Uterus (tissue), 2 donors: Measurements from ENCODE around the gene PDXP.

ENCODE experiments used
- POLR2A ChIP-seq, 2 donors: fragments of 450-650 bp; IDR thresholded peaks; one replicate each; pipeline ENCODE4 v1.6.1; 2016; ENCODE audit warnings: antibody characterized with exemption in 2 of 2, mild to moderate bottlenecking in 1 of 2, moderate library complexity in 1 of 2
- TF ChIP-seq, protein P1 (sequence below), 4 experiments: fragments of 200-600 bp in 2 of 4; fragments of 450-650 bp in 2 of 4; sonication (generic) in 2 of 4; IDR thresholded peaks; one replicate each; pipeline ENCODE4 v1.5.1; 2016 to 2019; ENCODE audit warnings: antibody characterized with exemption in 4 of 4, mild to moderate bottlenecking in 2 of 4, moderate library complexity in 1 of 4

GRCh38 chr22:37703906-37704305 lies 45.4 kb downstream of the PDXP start:
- TF ChIP-seq, protein P1, sequence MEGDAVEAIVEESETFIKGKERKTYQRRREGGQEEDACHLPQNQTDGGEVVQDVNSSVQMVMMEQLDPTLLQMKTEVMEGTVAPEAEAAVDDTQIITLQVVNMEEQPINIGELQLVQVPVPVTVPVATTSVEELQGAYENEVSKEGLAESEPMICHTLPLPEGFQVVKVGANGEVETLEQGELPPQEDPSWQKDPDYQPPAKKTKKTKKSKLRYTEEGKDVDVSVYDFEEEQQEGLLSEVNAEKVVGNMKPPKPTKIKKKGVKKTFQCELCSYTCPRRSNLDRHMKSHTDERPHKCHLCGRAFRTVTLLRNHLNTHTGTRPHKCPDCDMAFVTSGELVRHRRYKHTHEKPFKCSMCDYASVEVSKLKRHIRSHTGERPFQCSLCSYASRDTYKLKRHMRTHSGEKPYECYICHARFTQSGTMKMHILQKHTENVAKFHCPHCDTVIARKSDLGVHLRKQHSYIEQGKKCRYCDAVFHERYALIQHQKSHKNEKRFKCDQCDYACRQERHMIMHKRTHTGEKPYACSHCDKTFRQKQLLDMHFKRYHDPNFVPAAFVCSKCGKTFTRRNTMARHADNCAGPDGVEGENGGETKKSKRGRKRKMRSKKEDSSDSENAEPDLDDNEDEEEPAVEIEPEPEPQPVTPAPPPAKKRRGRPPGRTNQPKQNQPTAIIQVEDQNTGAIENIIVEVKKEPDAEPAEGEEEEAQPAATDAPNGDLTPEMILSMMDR (IDR thresholded peaks at IDR 0.05): no peak
- TF ChIP-seq POLR2A (IDR thresholded peaks at IDR 0.05): no peak
